Stimulated activated CD4-positive, alpha-beta T cell treated with anti-CD3 and anti-CD28 coated beads, Interleukin-12 subunit alpha, Interleukin-12 subunit beta, amount 100 ng/mL, for 4 hours (primary cell): ENCODE results near the gene KAZN.

Experiments
- DNase-seq: peaks from one replicate; pipeline ENCODE4 v3.0.0-alpha.2; 2020

Gene KAZN

DNA sequence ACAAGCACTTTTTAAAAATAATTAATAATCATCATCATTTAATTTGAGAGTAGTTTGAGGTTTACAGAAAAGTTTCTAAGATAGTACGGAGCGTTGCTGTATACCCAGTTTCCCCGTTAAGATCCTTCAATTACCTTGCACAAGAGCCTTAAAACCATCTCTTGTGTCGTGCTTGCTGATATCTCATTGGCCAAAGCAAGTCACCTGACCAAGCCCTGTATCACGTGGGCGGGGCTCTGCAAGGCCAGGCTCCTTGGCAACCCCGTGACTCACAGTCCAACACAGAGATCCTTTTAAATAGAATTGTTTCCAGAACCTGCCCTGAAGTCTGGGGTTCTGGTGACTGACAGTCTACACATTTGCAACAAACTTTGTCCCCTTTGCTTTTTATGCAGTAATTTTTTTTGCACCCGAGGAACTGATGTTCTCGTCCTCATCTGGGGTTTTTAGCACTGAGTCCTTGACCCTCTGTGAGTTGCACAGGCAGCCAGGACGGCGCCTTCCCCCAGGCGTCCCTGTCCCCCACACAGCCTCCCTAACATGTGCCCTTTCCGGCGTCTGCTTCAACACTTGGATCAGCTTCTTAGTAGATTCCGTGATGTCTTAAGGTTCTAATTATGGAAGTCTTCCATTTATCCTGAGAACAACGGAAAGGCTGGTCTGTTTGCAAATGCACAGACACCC lies 371.8 kb downstream of the KAZN start:
- DNase-seq: no peak

- DNase-seq: no peak
Observed at GRCh38 chr1:14970799-14971141, 372.3 kb downstream of the KAZN start.

- no peak for DNase-seq
Observed at GRCh38 chr1:14971221-14971620, 372.7 kb downstream of the KAZN start.

GRCh38 chr1:14972107-14972506 lies 373.6 kb downstream of the KAZN start:
- DNase-seq: no peak

DNA sequence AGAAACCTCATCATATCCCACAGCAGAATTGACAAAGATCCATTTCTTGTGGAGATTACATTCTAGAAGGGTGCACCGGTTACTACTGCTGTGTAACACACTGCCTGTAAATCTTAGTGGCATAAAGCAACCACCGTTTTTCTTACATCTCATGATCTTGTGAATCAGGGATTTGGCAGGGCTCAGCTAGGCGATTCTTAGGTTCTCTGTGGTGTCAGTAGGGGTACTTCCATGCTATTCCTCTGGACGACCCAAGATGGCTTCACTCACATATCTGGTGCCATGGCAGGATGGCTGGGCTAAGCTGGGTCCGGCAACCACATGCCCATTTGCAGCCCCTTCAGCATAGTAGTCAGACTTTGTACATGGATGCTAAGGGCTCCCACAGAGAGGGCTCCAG lies 375.3 kb downstream of the KAZN start:
- DNase-seq: no peak

- no peak for DNase-seq
Observed at GRCh38 chr1:14974361-14974760, 375.9 kb downstream of the KAZN start.

GRCh38 chr1:14975119-14975518 lies 376.6 kb downstream of the KAZN start:
- no peak for DNase-seq

- DNase-seq: no peak
Observed at GRCh38 chr1:14976256-14976655, 377.8 kb downstream of the KAZN start.

DNA sequence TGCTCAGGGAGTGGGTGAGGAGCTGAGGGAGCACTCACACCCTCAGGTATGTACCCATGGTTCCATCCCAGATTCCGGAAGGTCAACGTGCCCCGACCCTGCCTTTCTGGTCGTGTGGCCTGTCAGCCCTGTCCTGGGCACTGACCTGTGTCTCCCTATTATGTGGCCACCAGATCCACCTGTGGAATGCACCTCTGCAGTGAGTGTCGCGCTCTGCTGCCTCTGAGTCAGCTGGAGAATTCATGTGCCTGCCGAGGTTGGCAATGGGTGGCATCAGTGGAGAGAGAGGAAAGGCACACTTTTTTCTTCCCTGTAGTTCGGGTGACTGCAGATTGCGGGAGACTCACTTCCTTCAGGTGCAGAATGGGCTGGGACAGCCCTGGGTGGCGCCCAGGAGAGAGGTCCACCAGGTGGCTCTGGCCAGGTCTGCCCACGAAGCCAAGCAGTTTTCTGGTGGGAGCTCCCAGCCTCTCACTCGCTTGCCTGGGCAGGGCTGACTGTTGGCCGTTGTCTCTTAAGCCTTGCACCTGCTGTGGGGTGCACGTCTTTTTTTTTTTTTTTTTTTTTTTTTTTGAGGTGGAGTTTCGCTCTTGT lies 378.9 kb downstream of the KAZN start:
- DNase-seq: no peak

- DNase-seq: no peak
Observed at GRCh38 chr1:14980621-14981218, 382.2 kb downstream of the KAZN start.

GRCh38 chr1:14982029-14982428 lies 383.5 kb downstream of the KAZN start:
- DNase-seq: no peak

GRCh38 chr1:14983277-14983676 lies 384.8 kb downstream of the KAZN start:
- no peak for DNase-seq

DNA sequence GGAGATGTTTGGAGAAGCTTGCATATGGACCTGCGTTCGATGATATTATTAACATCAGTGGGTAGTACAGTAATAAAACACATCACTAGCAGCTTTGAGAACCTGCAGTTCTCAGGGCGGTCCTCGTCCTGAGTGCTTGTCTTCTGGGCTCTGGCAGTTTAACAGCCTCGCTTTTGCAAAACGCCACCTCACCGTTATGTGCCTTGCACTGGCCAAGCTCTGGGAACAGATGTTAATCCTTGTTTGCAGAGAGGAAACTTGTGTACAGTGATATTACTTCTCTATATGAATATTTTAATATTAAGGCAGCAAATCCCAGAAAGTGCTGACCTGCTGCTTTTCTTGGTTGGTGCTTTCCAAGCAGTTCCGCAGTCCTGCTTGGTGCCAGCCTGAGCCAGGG lies 387.7 kb downstream of the KAZN start:
- no peak for DNase-seq

- DNase-seq: no peak
Observed at GRCh38 chr1:14987829-14988603, 389.5 kb downstream of the KAZN start.

DNA sequence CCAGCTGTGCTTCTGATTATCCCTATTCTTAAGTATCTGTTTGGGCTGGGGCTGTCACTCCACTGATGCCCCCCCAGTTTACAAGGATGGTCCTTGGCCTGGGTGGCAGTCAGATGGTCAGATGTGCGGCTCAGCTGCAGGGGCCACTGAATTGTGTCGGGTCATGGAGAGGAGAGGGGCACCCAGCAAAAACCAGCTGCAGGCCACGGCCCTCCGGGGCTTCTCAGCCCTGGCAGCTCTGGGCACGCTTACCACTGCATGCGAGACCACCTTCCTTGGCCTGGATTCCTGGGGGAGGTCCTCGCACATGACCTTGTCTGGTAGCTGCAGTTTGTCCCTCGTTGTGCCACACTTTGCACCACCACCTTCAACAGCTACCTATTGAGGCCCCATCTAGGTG lies 390.2 kb downstream of the KAZN start:
- DNase-seq: no peak

GRCh38 chr1:14989931-14990728 lies 391.6 kb downstream of the KAZN start:
- no peak for DNase-seq

DNA sequence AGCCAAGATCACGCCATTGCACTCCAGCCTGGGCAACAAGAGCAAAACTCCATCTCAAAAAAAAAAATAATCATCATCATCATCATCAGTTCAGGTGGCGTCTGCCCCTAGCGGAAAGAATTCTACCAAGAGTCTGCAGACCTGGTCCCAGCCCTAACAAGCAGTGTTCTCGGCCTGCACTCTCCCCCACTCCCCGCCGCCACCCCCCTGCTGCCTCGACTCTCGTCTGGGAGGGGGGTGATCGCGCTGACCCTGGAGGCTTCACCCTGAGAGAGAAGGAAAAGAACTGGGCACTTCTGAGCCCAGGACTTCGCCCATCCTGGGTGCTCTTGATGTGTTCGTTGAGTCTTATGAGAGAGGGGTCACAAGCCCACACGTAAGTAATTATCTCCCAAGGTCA lies 394.9 kb downstream of the KAZN start:
- no peak for DNase-seq

GRCh38 chr1:14994148-14994547 lies 395.7 kb downstream of the KAZN start:
- no peak for DNase-seq

- DNase-seq: no peak
Observed at GRCh38 chr1:14994841-14995437, 396.5 kb downstream of the KAZN start.

GRCh38 chr1:14996133-14997050 lies 397.9 kb downstream of the KAZN start:
- DNase-seq: no peak

DNA sequence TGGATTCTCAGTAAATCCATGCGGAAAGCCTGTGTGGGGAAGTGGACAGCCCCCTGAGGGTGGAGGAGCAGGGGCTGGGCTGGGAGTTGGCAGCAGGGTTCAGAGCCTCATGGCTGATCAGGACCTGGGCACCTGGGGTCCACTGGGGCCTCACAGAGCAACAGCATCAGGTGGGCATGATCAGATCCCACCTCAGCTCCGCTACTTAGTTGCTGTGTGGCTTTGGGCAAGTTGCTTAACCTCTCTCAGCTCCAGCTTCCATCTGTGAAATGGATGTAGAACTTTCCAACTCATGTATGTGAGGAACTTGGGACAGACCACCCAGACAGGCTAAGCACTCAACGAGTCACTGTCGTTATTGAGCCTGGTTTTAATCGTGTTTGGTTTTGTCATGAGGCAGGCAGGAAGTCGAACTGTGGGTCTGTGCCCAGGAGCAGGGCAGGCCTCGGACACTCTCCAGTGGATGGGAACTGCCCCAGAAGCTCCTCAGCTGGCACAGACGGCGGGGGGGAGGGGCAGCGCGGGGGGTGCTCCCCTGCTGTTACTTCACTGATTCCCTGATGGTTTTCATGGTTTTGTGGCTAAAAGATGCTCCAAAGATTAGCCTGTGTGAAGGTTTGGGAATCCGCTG lies 399.3 kb downstream of the KAZN start:
- no peak for DNase-seq
